ENCODE data around the gene MTCP1.
A peak's percentile ranks its signal among the peaks of the same experiment; 100 is the strongest.

Gene MTCP1

GRCh38 chrX:155055494-155055893, 15.4 kb downstream of the MTCP1 start:
- POLR2A ChIA-PET = no interaction called here
- no peak for TF ChIP-seq CTCF (IDR thresholded peaks at IDR 0.05; ENCODE audit: control extremely low read depth, extremely low read depth, low read depth, missing control alignments)
- no peak for DNase-seq (ENCODE audit: extremely low spot score)
- CTCF ChIA-PET = interaction anchor here (4.6 kb wide), 1 partner anchor 138 kb away, joined by 25 read pairs; no protein-coding TSS in a partner anchor

- TF ChIP-seq CTCF (IDR thresholded peaks at IDR 0.05; ENCODE audit: control extremely low read depth, extremely low read depth, low read depth, missing control alignments) = no peak
- ChIA-PET POLR2A (no interaction called here), CTCF (interaction anchor here (4.6 kb wide), 1 partner anchor 136 kb away, joined by 25 read pairs; no protein-coding TSS in a partner anchor)
- DNase-seq (ENCODE audit: extremely low spot score) = no peak
Observed at GRCh38 chrX:155054255-155054654, 16.7 kb downstream of the MTCP1 start.

GRCh38 chrX:155053656-155054055, 17.3 kb downstream of the MTCP1 start:
- CTCF ChIA-PET = interaction anchor here (1.0 to 4.6 kb wide), 3 partner anchors 10 to 136 kb away, joined by 3 to 25 read pairs (median 4); no protein-coding TSS in a partner anchor
- no peak for TF ChIP-seq CTCF (IDR thresholded peaks at IDR 0.05; ENCODE audit: control extremely low read depth, extremely low read depth, low read depth, missing control alignments)
- no peak for DNase-seq (ENCODE audit: extremely low spot score)
- POLR2A ChIA-PET = no interaction called here

- TF ChIP-seq CTCF (IDR thresholded peaks at IDR 0.05; ENCODE audit: control extremely low read depth, extremely low read depth, low read depth, missing control alignments) = no peak
- ChIA-PET POLR2A (no interaction called here), CTCF (interaction anchor here (1.0 to 4.6 kb wide), 4 partner anchors 10 to 135 kb away, joined by 3 to 25 read pairs (median 4); no protein-coding TSS in a partner anchor)
- DNase-seq (ENCODE audit: extremely low spot score) = no peak
Observed at GRCh38 chrX:155052738-155053498, 18.0 kb downstream of the MTCP1 start.

GRCh38 chrX:155048977-155049619, 21.8 kb downstream of the MTCP1 start:
- CTCF ChIA-PET = interaction anchor here (1.0 to 1.6 kb wide), 6 partner anchors 8 to 63 kb away, joined by 3 to 4 read pairs (median 3); no protein-coding TSS in a partner anchor
- TF ChIP-seq CTCF (IDR thresholded peaks at IDR 0.05; ENCODE audit: control extremely low read depth, extremely low read depth, low read depth, missing control alignments) = peak; percentile 55
- no peak for DNase-seq (ENCODE audit: extremely low spot score)

GRCh38 chrX:155046811-155047528, 24.0 kb downstream of the MTCP1 start:
- CTCF ChIA-PET = interaction anchor here (1.0 to 1.7 kb wide), 6 partner anchors 10 to 189 kb away, joined by 3 to 6 read pairs (median 4); no protein-coding TSS in a partner anchor
- POLR2A ChIA-PET = no interaction called here
- DNase-seq (ENCODE audit: extremely low spot score) = no peak

More at GRCh38 chrX:155048977-155049619, 21.8 kb downstream of the MTCP1 start:
- POLR2A ChIA-PET = no interaction called here

More at GRCh38 chrX:155046811-155047528, 24.0 kb downstream of the MTCP1 start:
- no peak for TF ChIP-seq CTCF (IDR thresholded peaks at IDR 0.05; ENCODE audit: control extremely low read depth, extremely low read depth, low read depth, missing control alignments)

All from GM10248 (cell line).